H9 (cell line): ENCODE measurements around the gene H6PD. TPM values are rescaled to one million over a fixed set of nuclear protein-coding genes. Genes with fewer than 3 reads are reported as not detected.

Experiments
- DNase-seq: peaks from one replicate; pipeline ENCODE4 v3.0.0-alpha.2; 2017
- H2AFZ ChIP-seq: one replicate; pipeline ENCODE4 v1.6.1; 2013; ENCODE audit warnings: mild to moderate bottlenecking, low read length, control low read depth, moderate library complexity
- H2AK5ac ChIP-seq: 2 replicates; pipeline ENCODE4 v1.6.1; 2013; ENCODE audit warnings: low read length, control low read depth, mixed read lengths; ENCODE audit not compliant: insufficient read length
- H2BK120ac ChIP-seq: one replicate; pipeline ENCODE4 v1.6.1; 2013; ENCODE audit warnings: low read depth, mild to moderate bottlenecking, low read length, control low read depth, inconsistent platforms; ENCODE audit not compliant: poor library complexity, severe bottlenecking
- H2BK12ac ChIP-seq: 2 replicates; pipeline ENCODE4 v1.6.1; 2013; ENCODE audit warnings: low read length, control low read depth, mixed read lengths, low read depth; ENCODE audit not compliant: insufficient read length
- H2BK15ac ChIP-seq: 2 replicates; pipeline ENCODE4 v1.6.1; 2013; ENCODE audit warnings: low read depth, low read length, control low read depth
- H2BK20ac ChIP-seq: one replicate; pipeline ENCODE4 v1.6.1; 2013; ENCODE audit warnings: low read depth, mild to moderate bottlenecking, low read length, control low read depth, inconsistent platforms; ENCODE audit not compliant: poor library complexity, severe bottlenecking
- H2BK5ac ChIP-seq: 2 replicates; pipeline ENCODE4 v1.6.1; 2013; ENCODE audit warnings: low read length, control low read depth, mixed read lengths; ENCODE audit not compliant: insufficient read length
- H3K14ac ChIP-seq: 2 replicates; pipeline ENCODE4 v1.6.1; 2013; ENCODE audit warnings: low read length, control low read depth; ENCODE audit not compliant: insufficient read depth
- H3K18ac ChIP-seq: 2 replicates; pipeline ENCODE4 v1.6.1; 2013; ENCODE audit warnings: low read depth, mild to moderate bottlenecking, mixed read lengths, low read length, control low read depth; ENCODE audit not compliant: insufficient read length
- H3K23ac ChIP-seq: 2 replicates; pipeline ENCODE4 v1.6.1; 2013; ENCODE audit warnings: low read length, control low read depth, mixed read lengths, low read depth; ENCODE audit not compliant: insufficient read length
- H3K23me2 ChIP-seq: 2 replicates; pipeline ENCODE4 v1.6.1; 2013; ENCODE audit warnings: low read depth, mild to moderate bottlenecking, mixed read lengths, low read length, control low read depth; ENCODE audit not compliant: insufficient read length, poor library complexity, severe bottlenecking
- H3K27ac ChIP-seq: 2 replicates; pipeline ENCODE4 v1.5.1; 2013; ENCODE audit warnings: low read length, control low read depth, mixed read lengths, low read depth; ENCODE audit not compliant: insufficient read length
- H3K27me3 ChIP-seq: 2 replicates; pipeline ENCODE4 v1.6.1; 2013; ENCODE audit warnings: low read length, control low read depth, inconsistent platforms; ENCODE audit not compliant: insufficient read depth
- H3K4ac ChIP-seq: 2 replicates; pipeline ENCODE4 v1.6.1; 2013; ENCODE audit warnings: low read depth, mild to moderate bottlenecking, control low read depth, inconsistent platforms, low read length, moderate library complexity
- H3K4me1 ChIP-seq: 2 replicates; pipeline ENCODE4 v1.6.1; 2013; ENCODE audit warnings: low read length, control low read depth, inconsistent platforms; ENCODE audit not compliant: insufficient read depth
- H3K4me2 ChIP-seq: 2 replicates; pipeline ENCODE4 v1.6.1; 2013; ENCODE audit warnings: low read length, control low read depth, mixed read lengths; ENCODE audit not compliant: insufficient read length, insufficient read depth
- H3K56ac ChIP-seq: 2 replicates; pipeline ENCODE4 v1.6.1; 2013; ENCODE audit warnings: low read depth, mild to moderate bottlenecking, mixed read lengths, low read length, control low read depth; ENCODE audit not compliant: insufficient read length
- H3K79me1 ChIP-seq: 2 replicates; pipeline ENCODE4 v1.6.1; 2013; ENCODE audit warnings: low read depth, mild to moderate bottlenecking, moderate library complexity, low read length, control low read depth, inconsistent platforms; ENCODE audit not compliant: insufficient read depth, poor library complexity, severe bottlenecking
- H3K79me2 ChIP-seq: 2 replicates; pipeline ENCODE4 v1.6.1; 2013; ENCODE audit warnings: low read length, control low read depth, inconsistent platforms; ENCODE audit not compliant: insufficient read depth
- H3K9ac ChIP-seq: 2 replicates; pipeline ENCODE4 v1.6.1; 2013; ENCODE audit warnings: low read length, control low read depth, mixed read lengths; ENCODE audit not compliant: insufficient read length; ENCODE audit errors: extremely low read depth
- H3K9me3 ChIP-seq: one replicate; pipeline ENCODE4 v1.6.1; 2013; ENCODE audit warnings: low read depth, low read length, inconsistent platforms; ENCODE audit not compliant: control insufficient read depth
- H3T11ph ChIP-seq: one replicate; pipeline ENCODE4 v1.6.1; 2013; ENCODE audit warnings: mild to moderate bottlenecking, low read length, control low read depth, inconsistent platforms
- H4K20me1 ChIP-seq: one replicate; pipeline ENCODE4 v1.6.1; 2013; ENCODE audit not compliant: control insufficient read depth, insufficient read length, insufficient read depth
- H4K5ac ChIP-seq: 2 replicates; pipeline ENCODE4 v1.6.1; 2013; ENCODE audit warnings: low read depth, mild to moderate bottlenecking, mixed read lengths, low read length, control low read depth; ENCODE audit not compliant: insufficient read length
- H4K8ac ChIP-seq: replicated peaks from 2 replicates; pipeline ENCODE4 v1.6.1; 2013; ENCODE audit warnings: low read length, control low read depth, mixed read lengths, low read depth; ENCODE audit not compliant: insufficient read length
- H4K91ac ChIP-seq: 2 replicates; pipeline ENCODE4 v1.6.1; 2013; ENCODE audit warnings: low read depth, mild to moderate bottlenecking, moderate library complexity, mixed read lengths, low read length, control low read depth; ENCODE audit not compliant: insufficient read length
- H3K27ac Mint-ChIP-seq, 3 experiments: 2 replicates in 2 of 3; 3 replicates in 1 of 3; pipeline ENCODE4 v1.8.0; 2020 to 2021; ENCODE audit warnings: mixed read lengths in 3 of 3, mild to moderate bottlenecking in 1 of 3, moderate library complexity in 1 of 3
- H3K27me3 Mint-ChIP-seq: 2 replicates; pipeline ENCODE4 v1.8.0; 2021; ENCODE audit warnings: low read depth, mild to moderate bottlenecking, moderate library complexity, mixed read lengths
- H3K36me3 Mint-ChIP-seq, 3 experiments: 2 replicates in 2 of 3; 3 replicates in 1 of 3; pipeline ENCODE4 v1.8.0; 2020 to 2021; ENCODE audit warnings: low read depth in 3 of 3, mixed read lengths in 3 of 3; ENCODE audit not compliant: insufficient read depth in 1 of 3
- H3K4me1 Mint-ChIP-seq, 2 experiments: 2 replicates each; pipeline ENCODE4 v1.8.0; 2020; ENCODE audit warnings: mixed read lengths in 2 of 2
- H3K4me3 Mint-ChIP-seq, 2 experiments: 2 replicates in 1 of 2; 3 replicates in 1 of 2; pipeline ENCODE4 v1.8.0; 2020 to 2021; ENCODE audit warnings: mild to moderate bottlenecking in 2 of 2, mixed read lengths in 2 of 2, moderate library complexity in 1 of 2
- H3K9me3 Mint-ChIP-seq, 2 experiments: 2 replicates in 1 of 2; 3 replicates in 1 of 2; pipeline ENCODE4 v1.8.0; 2020; ENCODE audit warnings: mild to moderate bottlenecking in 2 of 2, mixed read lengths in 2 of 2, moderate library complexity in 1 of 2
- CTCF ChIP-seq: fragments of 200-600 bp; sonication (generic); conservative IDR thresholded peaks from 3 replicates; pipeline ENCODE4 v1.8.0; 2021; ENCODE audit warnings: antibody characterized with exemption, mild to moderate bottlenecking
- WGBS: extraction: QIAGEN DNeasy Blood & Tissue Kit; methylation state at CpG from one replicate; pipeline ENCODE4 v1.1.7; 2013; ENCODE audit warnings: missing lambda C conversion rate, low lambda C conversion rate, mixed read lengths; ENCODE audit not compliant: insufficient read length; ENCODE audit errors: extremely low coverage; 5-methylcytosine and 5-hydroxymethylcytosine counted together
- total RNA-seq: library from RNA; stranded (reverse); gene quantifications from 2 replicates; pipeline ENCODE4 v1.2.1, GENCODE V29; 2021

The H6PD gene
- total RNA-seq, 1 experiment from 2014 or later: 7.9 TPM

- H4K5ac ChIP-seq: no peak overlapping the region
- H3K9ac ChIP-seq: no peak overlapping the region
- H4K91ac ChIP-seq: no peak overlapping the region
- H3K4me3 Mint-ChIP-seq: no peak overlapping the region
- H3K4ac ChIP-seq: no peak overlapping the region
- H3K9me3 ChIP-seq: no peaks in the 10 kb centered on the region
- no peak for DNase-seq
- H3K56ac ChIP-seq: no peak overlapping the region
- H3T11ph ChIP-seq: no peak overlapping the region
- H3K9me3 Mint-ChIP-seq: peaks cover 0 to 4% of the 10 kb centered on the region in 2 experiments; a peak in 2 of 5 replicates
- H3K27me3 Mint-ChIP-seq: peaks cover 27% of the 10 kb centered on the region
- no peak overlapping the region for H3K18ac ChIP-seq
- H3K14ac ChIP-seq: no peak overlapping the region
- no peak overlapping the region for H3K23ac ChIP-seq
- H2AFZ ChIP-seq: no peak overlapping the region
- no peak overlapping the region for H2AK5ac ChIP-seq
- H3K4me1 ChIP-seq: no peaks in the 10 kb centered on the region
- H3K4me2 ChIP-seq: no peak overlapping the region
- H3K79me1 ChIP-seq: no peaks in the 10 kb centered on the region
- no peak overlapping the region for H2BK120ac ChIP-seq
- H4K8ac ChIP-seq: no peak overlapping the region
- H2BK5ac ChIP-seq: no peak overlapping the region
- no peaks in the 10 kb centered on the region for H4K20me1 ChIP-seq
- peaks cover 0 to 3% (median 0%) of the 10 kb centered on the region in 3 experiments; a peak in 1 of 7 replicates for H3K36me3 Mint-ChIP-seq
- no peak overlapping the region for H3K27ac ChIP-seq
- no peak overlapping the region for H2BK20ac ChIP-seq
- H3K4me1 Mint-ChIP-seq: peaks cover 9 to 23% of the 10 kb centered on the region in 2 experiments
- H3K27ac Mint-ChIP-seq: no peak overlapping the region
- no peak overlapping the region for H2BK15ac ChIP-seq
- WGBS: no CpG with 5 or more reads among the region's 9 CpGs
- H3K27me3 ChIP-seq: peaks cover 5% of the 10 kb centered on the region; the same call in 1 of the 2 replicates
- TF ChIP-seq CTCF: no peak
- no peaks in the 10 kb centered on the region for H3K79me2 ChIP-seq
- H3K23me2 ChIP-seq: no peaks in the 10 kb centered on the region
- H2BK12ac ChIP-seq: no peak overlapping the region
Observed at GRCh38 chr1:9192578-9193232, 41.9 kb upstream of the H6PD start.
